Activated naive CD8-positive, alpha-beta T cell treated with anti-CD3 and anti-CD28 coated beads, Interleukin-2, amount 50 U/mL, for 16 hours (primary cell): ENCODE results near the gene CYP24A1.

Experiments used
- DNase-seq: peaks from one replicate; pipeline ENCODE4 v3.0.0-alpha.2; 2020; ENCODE audit warnings: low read depth, low spot score

Gene CYP24A1

DNA sequence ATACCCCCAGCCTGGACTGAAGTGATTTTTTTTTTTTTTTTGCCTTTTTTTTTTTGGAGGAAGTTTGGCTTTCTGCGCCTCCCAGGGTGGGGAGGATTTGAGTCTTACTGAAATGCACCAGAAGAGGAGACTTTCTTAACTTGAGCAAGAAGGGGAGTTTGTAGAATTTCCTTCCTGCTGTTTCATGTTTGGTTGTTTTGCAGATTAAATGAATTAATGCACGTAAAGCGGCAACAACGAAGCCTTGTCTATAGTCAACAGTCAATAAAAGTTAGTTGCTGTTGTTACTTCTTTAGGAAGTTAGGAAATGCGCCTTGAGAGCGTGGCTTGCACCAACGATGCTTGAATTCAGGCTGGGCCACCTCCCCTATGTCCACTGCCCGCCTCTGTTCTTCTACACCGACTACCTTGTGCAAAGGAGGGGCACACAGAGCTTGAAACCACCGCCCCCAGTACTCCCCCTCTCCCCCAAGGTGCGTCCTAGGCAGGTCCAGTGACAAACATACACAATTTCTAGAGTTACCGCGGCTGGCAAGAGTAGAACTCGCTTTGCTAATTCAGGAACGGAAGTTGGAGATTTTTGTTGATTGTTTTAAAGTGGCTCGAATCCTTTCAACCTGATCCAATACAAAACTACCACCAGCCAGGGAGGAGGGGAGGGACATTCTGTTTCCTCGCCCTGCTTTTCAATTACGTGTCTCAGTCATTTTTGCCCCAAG lies 830 bp upstream of the CYP24A1 start:
- DNase-seq: no peak

- no peak for DNase-seq
Measured at GRCh38 chr20:54172856-54173652, 732 bp downstream of the CYP24A1 start.

- DNase-seq: no peak
Measured at GRCh38 chr20:54172532-54172855, 1.3 kb downstream of the CYP24A1 start.

GRCh38 chr20:54170963-54171362 lies 2.8 kb downstream of the CYP24A1 start:
- DNase-seq: no peak

DNA sequence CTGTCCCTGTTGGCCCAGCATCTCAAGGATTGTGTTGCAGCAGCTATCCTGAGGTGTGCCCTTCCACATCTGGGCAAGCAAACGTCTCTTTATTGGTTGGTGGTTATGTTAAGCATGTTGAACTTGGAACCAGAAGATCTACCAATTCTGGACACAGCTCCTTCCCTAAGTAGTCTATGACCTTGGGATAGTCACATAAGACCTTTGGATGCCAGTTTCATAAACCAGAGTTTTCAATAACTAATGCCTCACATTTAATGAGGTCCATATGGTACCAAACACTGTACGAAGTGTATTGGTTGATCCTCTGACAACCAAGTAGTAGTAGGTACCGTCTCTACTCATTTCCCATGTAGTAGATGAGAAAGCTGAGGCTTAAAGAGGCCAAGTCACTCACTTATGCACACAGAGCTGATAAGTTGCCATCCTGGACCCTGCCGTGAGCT lies 3.7 kb downstream of the CYP24A1 start:
- no peak for DNase-seq

DNA sequence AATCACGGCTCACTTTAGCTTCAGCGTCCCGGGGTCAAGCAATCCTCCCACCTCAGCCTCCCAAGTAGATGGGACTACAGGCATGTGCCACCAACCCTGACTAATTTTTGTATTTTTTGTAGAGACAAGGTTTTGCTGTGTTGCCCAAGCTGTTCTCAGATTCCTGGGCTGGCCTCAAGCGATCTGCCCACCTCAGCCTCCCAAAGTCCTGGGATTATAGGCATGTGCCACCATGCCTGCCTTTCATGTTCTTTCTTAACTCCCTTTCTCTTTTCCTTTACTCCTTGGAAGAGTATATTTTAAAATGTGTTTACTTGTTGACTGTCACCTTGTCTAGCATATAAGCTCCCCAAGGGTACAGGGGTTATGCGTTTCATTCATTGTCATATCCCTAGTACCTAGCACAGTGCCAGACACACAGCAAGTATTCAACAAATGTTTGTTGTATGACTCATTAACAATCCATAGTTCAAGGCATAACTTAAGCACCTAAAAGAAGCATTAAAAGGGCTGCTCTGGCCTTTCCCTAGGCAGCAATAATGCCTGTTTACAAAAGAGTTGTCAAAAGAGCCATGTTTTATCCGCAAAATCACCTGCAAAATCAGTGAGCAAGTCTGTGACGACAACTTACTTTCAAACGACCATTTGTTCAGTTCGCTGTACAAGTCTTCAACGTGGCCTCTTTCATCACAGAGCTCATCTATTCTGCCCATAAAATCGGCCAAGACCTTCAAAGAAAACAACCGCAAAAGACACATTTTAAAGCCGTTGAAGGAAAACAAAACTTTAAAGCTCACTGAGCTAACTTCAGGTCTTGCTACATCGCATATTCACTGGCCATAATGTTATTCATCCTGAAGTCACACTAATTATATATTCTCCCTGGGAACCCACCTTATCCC lies 4.6 kb downstream of the CYP24A1 start:
- DNase-seq: no peak

- DNase-seq: no peak
Measured at GRCh38 chr20:54167909-54168872, 5.6 kb downstream of the CYP24A1 start.

- no peak for DNase-seq
Measured at GRCh38 chr20:54166987-54167662, 6.7 kb downstream of the CYP24A1 start.

- DNase-seq: no peak
Measured at GRCh38 chr20:54165803-54166202, 8.0 kb downstream of the CYP24A1 start.

- DNase-seq: no peak
Measured at GRCh38 chr20:54165014-54165413, 8.8 kb downstream of the CYP24A1 start.

GRCh38 chr20:54163402-54163801 lies 10.4 kb downstream of the CYP24A1 start:
- DNase-seq: no peak

DNA sequence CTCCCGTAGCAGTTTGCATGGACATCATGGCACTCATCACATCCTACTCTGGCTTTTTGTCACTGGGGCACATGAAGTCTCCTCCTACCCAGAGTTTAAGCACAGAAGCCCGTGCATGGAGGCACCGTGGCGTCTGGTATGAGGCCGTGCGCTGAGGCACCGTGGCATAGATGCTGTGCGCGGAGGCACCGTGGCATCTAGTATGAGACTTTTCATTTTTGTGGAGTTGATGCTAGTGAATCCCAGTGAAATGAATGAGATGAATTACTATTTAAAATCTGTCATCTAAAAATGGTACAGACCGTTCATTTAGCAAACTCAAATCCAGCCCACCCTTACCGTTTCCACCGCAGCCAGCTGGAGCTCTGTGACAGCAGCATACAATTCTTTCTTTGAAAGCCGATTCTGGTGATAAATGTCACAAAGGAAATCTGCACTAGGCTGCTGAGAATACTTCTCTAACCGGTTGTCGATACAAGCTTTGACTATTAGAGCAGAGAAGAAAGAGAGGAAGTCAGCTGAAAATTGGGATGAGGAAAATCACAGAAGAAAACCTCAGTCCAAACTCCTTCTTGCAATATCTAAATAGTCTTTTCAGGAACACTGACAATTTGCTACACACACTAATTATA lies 11.3 kb downstream of the CYP24A1 start:
- DNase-seq: no peak

- DNase-seq: no peak
Measured at GRCh38 chr20:54161821-54162149, 12.0 kb downstream of the CYP24A1 start.

- no peak for DNase-seq
Measured at GRCh38 chr20:54161008-54161820, 12.6 kb downstream of the CYP24A1 start.

DNA sequence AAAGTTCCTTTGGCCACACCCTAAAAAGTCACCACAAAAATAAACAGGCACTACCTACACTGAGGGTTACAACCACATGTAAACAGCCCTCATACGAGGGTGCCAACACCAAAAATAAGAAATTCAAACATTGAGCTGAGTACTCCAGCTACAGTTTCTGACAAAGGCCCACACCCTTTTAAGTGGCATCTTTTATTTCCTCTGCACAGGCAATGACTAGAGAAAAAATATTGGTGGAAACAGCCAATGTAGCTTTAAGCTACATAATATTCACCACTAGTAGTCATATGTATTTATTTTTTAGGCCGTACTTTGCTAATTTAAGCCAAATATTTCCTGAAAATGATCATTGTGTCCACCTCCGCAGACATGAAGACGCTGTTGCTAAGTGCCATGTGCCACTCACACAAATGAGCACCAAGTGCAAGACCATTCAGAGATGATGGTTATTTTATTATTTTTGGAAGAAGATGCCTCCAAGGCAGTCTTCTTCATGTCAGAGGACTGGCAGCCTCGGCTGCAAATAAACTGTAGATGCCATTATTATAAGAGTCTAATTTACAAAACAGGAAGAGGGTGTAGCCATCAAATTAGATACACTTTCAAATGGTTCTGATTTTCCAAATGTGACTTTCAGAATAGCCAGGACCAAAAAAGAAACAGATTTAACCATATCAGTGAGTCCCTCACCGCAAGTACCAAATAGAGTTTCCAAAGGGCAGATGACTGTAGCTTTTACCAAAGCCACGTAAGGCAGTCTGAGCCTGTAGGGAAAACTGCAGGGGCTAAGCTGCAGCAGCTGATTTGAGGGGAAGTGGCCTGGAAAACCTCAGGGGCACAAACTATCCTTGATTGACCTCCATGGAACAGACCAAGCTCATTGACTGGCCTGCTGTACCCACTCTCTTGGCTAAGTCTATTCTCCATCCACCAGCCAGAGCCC lies 13.4 kb downstream of the CYP24A1 start:
- no peak for DNase-seq

- DNase-seq: no peak
Measured at GRCh38 chr20:54158856-54159418, 14.8 kb downstream of the CYP24A1 start.

DNA sequence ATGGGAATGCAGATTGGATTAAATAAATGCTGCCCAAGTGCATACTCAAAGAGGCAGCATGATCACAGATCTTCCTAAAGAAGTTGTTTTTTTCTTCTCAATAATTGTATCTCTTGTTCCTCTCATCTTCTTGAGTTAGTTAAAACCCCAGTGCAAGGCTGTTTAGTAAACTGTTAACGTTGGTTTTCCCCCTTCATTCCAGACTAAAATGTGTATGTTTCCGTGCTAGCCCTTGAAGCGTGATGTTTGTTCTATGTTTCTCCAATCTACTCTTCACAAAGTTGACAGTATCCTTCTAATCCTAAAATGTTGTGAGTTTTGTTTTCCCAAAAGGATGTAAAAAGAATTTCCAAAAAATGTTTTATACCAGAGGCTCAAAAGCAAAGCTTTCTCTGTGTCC lies 15.6 kb downstream of the CYP24A1 start:
- DNase-seq: no peak
